ENCODE results near the gene FOXB2.
"Not testable (repeated sequence)": the region's sequence is repeated elsewhere in the genome, so short reads cannot be mapped to it uniquely, and the experiment has no call there.

FOXB2 gene

GRCh38 chr9:77019236-77019925 lies at the start of gene FOXB2:
Gene FOXB2 (plus strand): TSS chr9:77019655. CDS start chr9:77019655, 0 bp downstream.
- DNase-seq: no peak

GRCh38 chr9:76969716-76970115 lies 49.7 kb upstream of the FOXB2 start:
- no peak for DNase-seq

GRCh38 chr9:76978831-76979230 lies 40.6 kb upstream of the FOXB2 start:
- DNase-seq: not testable (repeated sequence)

GRCh38 chr9:76980566-76980965 lies 38.9 kb upstream of the FOXB2 start:
- DNase-seq: no peak

GRCh38 chr9:76984486-76984885 lies 35.0 kb upstream of the FOXB2 start:
- no peak for DNase-seq

GRCh38 chr9:76985581-76985980 lies 33.9 kb upstream of the FOXB2 start:
- DNase-seq: no peak

- no peak for DNase-seq
These were observed 31.8 kb upstream of the FOXB2 start for GRCh38 chr9:76987594-76988200.

GRCh38 chr9:76988941-76989340 lies 30.5 kb upstream of the FOXB2 start:
- no peak for DNase-seq

- no peak for DNase-seq
These were observed 30.0 kb upstream of the FOXB2 start for GRCh38 chr9:76989501-76989900.

- DNase-seq: no peak
These were observed 22.8 kb upstream of the FOXB2 start for GRCh38 chr9:76996700-76997099.

GRCh38 chr9:76999261-76999660 lies 20.2 kb upstream of the FOXB2 start:
- DNase-seq: no peak

GRCh38 chr9:77000330-77000729 lies 19.1 kb upstream of the FOXB2 start:
- no peak for DNase-seq

- no peak for DNase-seq
These were observed 16.1 kb upstream of the FOXB2 start for GRCh38 chr9:77003366-77003765.

GRCh38 chr9:77005216-77005615 lies 14.2 kb upstream of the FOXB2 start:
- no peak for DNase-seq

GRCh38 chr9:77010527-77010926 lies 8.9 kb upstream of the FOXB2 start:
- DNase-seq: no peak

- peak; percentile 87 for DNase-seq
These were observed 7.3 kb upstream of the FOXB2 start for GRCh38 chr9:77011973-77012821.

- no peak for DNase-seq
These were observed 6.1 kb upstream of the FOXB2 start for GRCh38 chr9:77013206-77013931.

- no peak for DNase-seq
These were observed 5.4 kb upstream of the FOXB2 start for GRCh38 chr9:77013932-77014596.

- DNase-seq: no peak
These were observed 4.7 kb upstream of the FOXB2 start for GRCh38 chr9:77014597-77015263.

- no peak for DNase-seq
These were observed 4.0 kb upstream of the FOXB2 start for GRCh38 chr9:77015327-77016048.

- no peak for DNase-seq
These were observed 3.3 kb upstream of the FOXB2 start for GRCh38 chr9:77016121-77016525.
